SU-DHL-6 (cell line): Measurements from ENCODE around the gene AKAP6.

Source experiments
- H2AFZ ChIP-seq: fragments of 200-600 bp; sonication (generic); 2 replicates; pipeline ENCODE4 v1.6.1; 2014; ENCODE audit warnings: low read depth, mild to moderate bottlenecking, moderate library complexity, mixed read lengths, antibody characterized with exemption, low read length; ENCODE audit not compliant: severe bottlenecking
- H3F3A ChIP-seq: fragments of 200-600 bp; shearing (Covaris generic); 2 replicates; pipeline ENCODE4 v1.6.0; 2016; ENCODE audit warnings: antibody characterized with exemption, mild to moderate bottlenecking; ENCODE audit not compliant: insufficient read depth
- H3K27ac ChIP-seq: fragments of 200-600 bp; sonication (generic); 2 replicates; pipeline ENCODE4 v1.5.1; 2016; ENCODE audit warnings: low read depth, mild to moderate bottlenecking, low read length, moderate library complexity, mixed read lengths
- H3K27me3 ChIP-seq: fragments of 200-600 bp; sonication (generic), shearing (Covaris generic); 2 replicates; pipeline ENCODE4 v1.6.0; 2014; ENCODE audit warnings: mild to moderate bottlenecking, low read length
- H3K36me3 ChIP-seq: fragments of 200-600 bp; sonication (generic); 2 replicates; pipeline ENCODE4 v1.6.1; 2014; ENCODE audit warnings: mild to moderate bottlenecking, low read length, mixed read lengths
- H3K4me2 ChIP-seq: fragments of 300-600, 200-600 bp; shearing (Covaris generic), sonication (generic); 2 replicates; pipeline ENCODE4 v1.6.0; 2014; ENCODE audit warnings: low read length, low read depth, mild to moderate bottlenecking; ENCODE audit not compliant: poor library complexity, severe bottlenecking
- H3K4me3 ChIP-seq: fragments of 200-600 bp; sonication (generic); 2 replicates; pipeline ENCODE4 v1.5.1; 2014; ENCODE audit warnings: antibody characterized with exemption, low read length, mild to moderate bottlenecking, mixed read lengths; ENCODE audit not compliant: insufficient read depth, poor library complexity, severe bottlenecking
- H3K79me2 ChIP-seq: fragments of 200-600 bp; sonication (generic); 2 replicates; pipeline ENCODE4 v1.6.1; 2014; ENCODE audit warnings: mild to moderate bottlenecking, low read length, moderate library complexity; ENCODE audit not compliant: insufficient read depth
- H3K9ac ChIP-seq: fragments of 200-600 bp; sonication (generic); 2 replicates; pipeline ENCODE4 v1.7.0; 2014; ENCODE audit warnings: mild to moderate bottlenecking, low read length
- H3K9me2 ChIP-seq: fragments of 200-600 bp; sonication (generic); replicated peaks from 2 replicates; pipeline ENCODE4 v1.6.1; 2014; ENCODE audit warnings: low read length; ENCODE audit not compliant: insufficient read depth
- H3K9me3 ChIP-seq: fragments of 200-600 bp; sonication (generic); 2 replicates; pipeline ENCODE4 v1.6.1; 2014; ENCODE audit warnings: low read length, mixed read lengths; ENCODE audit not compliant: insufficient read depth
- H4K20me1 ChIP-seq: fragments of 200-600 bp; sonication (generic); 2 replicates; pipeline ENCODE4 v1.6.1; 2014; ENCODE audit warnings: low read depth, mild to moderate bottlenecking, antibody characterized with exemption, low read length, moderate library complexity, mixed read lengths
- CTCF ChIP-seq: fragments of 200-600 bp; sonication (generic); IDR thresholded peaks from one replicate; pipeline ENCODE4 v1.5.1; 2017; ENCODE audit warnings: antibody characterized with exemption, mild to moderate bottlenecking, low read length, moderate library complexity; ENCODE audit not compliant: insufficient read depth, poor library complexity, severe bottlenecking
- EZH2phosphoT487 ChIP-seq: fragments of 200-600 bp; sonication (generic), shearing (Covaris generic); conservative IDR thresholded peaks from 2 replicates; pipeline ENCODE4 v1.6.1; 2018; ENCODE audit warnings: mild to moderate bottlenecking, antibody characterized with exemption, low read length, moderate library complexity, mixed read lengths

The AKAP6 gene

DNA sequence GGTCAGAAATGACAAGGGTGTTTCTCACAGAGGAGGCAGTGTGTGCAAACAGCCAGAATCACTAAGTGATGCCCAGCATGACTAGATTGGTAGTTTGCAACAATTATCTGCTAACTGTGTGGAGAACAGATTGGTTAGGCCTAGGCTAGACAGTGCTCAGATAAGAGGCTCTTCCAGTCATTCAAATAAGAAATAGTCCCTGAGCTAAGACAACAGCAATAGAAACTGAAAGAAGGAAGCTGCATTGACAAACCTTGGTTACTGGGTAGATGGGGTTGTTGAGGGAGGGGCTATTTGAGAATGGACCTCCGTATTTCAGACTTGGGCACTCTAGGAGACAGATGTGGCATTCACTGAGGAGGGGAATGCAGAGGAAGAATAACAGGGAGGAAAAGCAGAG lies 354.6 kb downstream of the AKAP6 start:
- no peaks in the 10 kb centered on the region for H4K20me1 ChIP-seq
- H3K27me3 ChIP-seq: no peaks in the 10 kb centered on the region
- H3K9ac ChIP-seq: no peak overlapping the region
- no peak overlapping the region for H3K4me3 ChIP-seq
- no peaks in the 10 kb centered on the region for H3K9me3 ChIP-seq
- no peak overlapping the region for H3K27ac ChIP-seq
- no peak overlapping the region for H3K4me2 ChIP-seq
- TF ChIP-seq CTCF: no peak
- no peak for TF ChIP-seq EZH2phosphoT487
- no peaks in the 10 kb centered on the region for H3F3A ChIP-seq
- H3K79me2 ChIP-seq: no peaks in the 10 kb centered on the region
- no peaks in the 10 kb centered on the region for H3K36me3 ChIP-seq
- no peaks in the 10 kb centered on the region for H3K9me2 ChIP-seq
- no peak overlapping the region for H2AFZ ChIP-seq

GRCh38 chr14:32688941-32689340 lies 359.8 kb downstream of the AKAP6 start:
- Histone ChIP-seq H3K36me3 (no peaks in the 10 kb centered on the region), H3K9me3 (no peaks in the 10 kb centered on the region), H3K4me3 (no peak overlapping the region), H3K27ac (no peak overlapping the region), H3K79me2 (no peaks in the 10 kb centered on the region), H3K9me2 (no peaks in the 10 kb centered on the region), H2AFZ (no peak overlapping the region), H3K27me3 (no peaks in the 10 kb centered on the region), H3K9ac (no peak overlapping the region), H3K4me2 (no peak overlapping the region), H4K20me1 (no peaks in the 10 kb centered on the region), H3F3A (no peaks in the 10 kb centered on the region)
- no peak for TF ChIP-seq CTCF
- TF ChIP-seq EZH2phosphoT487: no peak

- no peak for TF ChIP-seq CTCF
- no peak for TF ChIP-seq EZH2phosphoT487
- no peaks in the 10 kb centered on the region for H3K27me3 ChIP-seq
- H3F3A ChIP-seq: no peaks in the 10 kb centered on the region
- H3K4me3 ChIP-seq: no peak overlapping the region
- no peaks in the 10 kb centered on the region for H3K79me2 ChIP-seq
- no peaks in the 10 kb centered on the region for H3K9me3 ChIP-seq
- no peaks in the 10 kb centered on the region for H4K20me1 ChIP-seq
- no peaks in the 10 kb centered on the region for H3K9me2 ChIP-seq
- H3K27ac ChIP-seq: no peak overlapping the region
- H2AFZ ChIP-seq: no peak overlapping the region
- no peaks in the 10 kb centered on the region for H3K36me3 ChIP-seq
- H3K9ac ChIP-seq: no peak overlapping the region
- no peak overlapping the region for H3K4me2 ChIP-seq
Observed at GRCh38 chr14:32692441-32692840, 363.3 kb downstream of the AKAP6 start.

DNA sequence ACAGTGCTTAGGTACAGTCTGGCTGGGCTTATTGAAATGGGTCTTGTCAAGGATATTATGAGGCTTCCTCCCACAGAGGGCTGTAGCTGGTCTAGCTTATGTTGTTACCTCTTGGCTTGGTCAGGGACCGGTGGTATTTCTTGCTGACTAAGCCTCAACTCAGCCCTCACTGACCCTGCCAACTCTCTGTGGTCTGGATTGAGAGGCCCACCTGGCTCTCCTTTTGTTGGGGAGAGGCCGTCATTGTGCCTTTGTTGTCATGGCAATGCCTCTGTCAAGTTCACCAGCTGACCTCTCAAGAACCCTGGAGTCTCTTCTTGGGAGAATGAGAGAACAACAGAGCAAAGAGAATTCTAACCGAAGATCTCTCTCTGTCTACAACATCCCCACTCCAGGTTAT lies 364.0 kb downstream of the AKAP6 start:
- Histone ChIP-seq H3K79me2 (no peaks in the 10 kb centered on the region), H3K4me3 (no peak overlapping the region), H3K9me3 (no peaks in the 10 kb centered on the region), H4K20me1 (no peaks in the 10 kb centered on the region), H3K9me2 (no peaks in the 10 kb centered on the region), H3K36me3 (no peaks in the 10 kb centered on the region), H3K27me3 (no peaks in the 10 kb centered on the region), H3K4me2 (no peak overlapping the region), H3K27ac (no peak overlapping the region), H3K9ac (no peak overlapping the region), H2AFZ (no peak overlapping the region), H3F3A (no peaks in the 10 kb centered on the region)
- no peak for TF ChIP-seq CTCF
- no peak for TF ChIP-seq EZH2phosphoT487
